ENCODE data around the gene DNAJB7. TPM values are rescaled to one million over a fixed set of nuclear protein-coding genes. Genes with fewer than 3 reads are reported as not detected.

DNAJB7 gene
- total RNA-seq, 1 experiment from 2014 or later = not detected

GRCh38 chr22:40855071-40855978 lies 6.6 kb downstream of the DNAJB7 start:
- POLR2A ChIA-PET = interaction anchor here (0.7 to 0.8 kb wide), 2 partner anchors 44 to 218 kb away, joined by 3 read pairs; partner anchors contain the start of gene MRTFA
- Mint-ChIP-seq H3K27me3 (ENCODE audit: low read depth) (no peaks in the 10 kb centered on the region), H3K27ac (peak overlapping the region; percentile 68; the same call in 1 of the 2 replicates), H3K4me3 (peak overlapping the region; percentile 99), H3K4me1 (peaks cover 33% of the 10 kb centered on the region), H3K9me3 (no peaks in the 10 kb centered on the region), H3K36me3 (peaks cover 9% of the 10 kb centered on the region)
- no peak for ATAC-seq
- no peak for TF ChIP-seq ZNF396 (CRISPR knock-in tag; IDR thresholded peaks at IDR 0.05; ENCODE audit: borderline replicate concordance)
- TF ChIP-seq ZNF121 (CRISPR knock-in tag; IDR thresholded peaks at IDR 0.05) = peak; percentile 84
- TF ChIP-seq EMX1 (CRISPR knock-in tag; IDR thresholded peaks at IDR 0.05) = no peak
- TF ChIP-seq ESRRA (CRISPR knock-in tag; IDR thresholded peaks at IDR 0.05; ENCODE audit: borderline replicate concordance) = no peak
- TF ChIP-seq, protein P1, sequence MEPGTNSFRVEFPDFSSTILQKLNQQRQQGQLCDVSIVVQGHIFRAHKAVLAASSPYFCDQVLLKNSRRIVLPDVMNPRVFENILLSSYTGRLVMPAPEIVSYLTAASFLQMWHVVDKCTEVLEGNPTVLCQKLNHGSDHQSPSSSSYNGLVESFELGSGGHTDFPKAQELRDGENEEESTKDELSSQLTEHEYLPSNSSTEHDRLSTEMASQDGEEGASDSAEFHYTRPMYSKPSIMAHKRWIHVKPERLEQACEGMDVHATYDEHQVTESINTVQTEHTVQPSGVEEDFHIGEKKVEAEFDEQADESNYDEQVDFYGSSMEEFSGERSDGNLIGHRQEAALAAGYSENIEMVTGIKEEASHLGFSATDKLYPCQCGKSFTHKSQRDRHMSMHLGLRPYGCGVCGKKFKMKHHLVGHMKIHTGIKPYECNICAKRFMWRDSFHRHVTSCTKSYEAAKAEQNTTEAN (CRISPR knock-in tag; IDR thresholded peaks at IDR 0.05) = no peak
- no peak for TF ChIP-seq GTF2I (CRISPR knock-in tag; conservative IDR thresholded peaks at IDR 0.05)
- DNase-seq (ENCODE audit: low spot score) = no peak
- CTCF ChIA-PET = interaction anchor here (2.0 kb wide), 1 partner anchor 172 kb away, joined by 5 read pairs; no protein-coding TSS in a partner anchor

DNA sequence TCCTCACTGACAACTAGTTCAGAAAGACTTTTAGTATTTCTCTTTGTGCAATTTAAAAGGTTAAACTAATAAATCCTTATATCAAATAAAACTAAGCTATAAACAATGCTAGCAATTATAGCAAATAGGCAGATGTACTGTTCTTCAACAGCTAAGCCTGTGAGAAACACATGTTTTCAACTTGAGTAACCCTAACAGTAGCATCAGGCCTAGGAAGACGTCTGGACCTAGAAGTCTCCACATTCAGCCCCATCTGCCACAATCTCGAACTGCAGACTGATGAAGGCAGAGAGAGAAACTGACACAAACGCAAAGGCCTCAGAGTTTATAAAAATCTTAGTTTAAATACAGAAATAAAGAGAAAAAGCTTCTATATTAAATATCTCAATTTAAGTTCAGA lies 8.0 kb downstream of the DNAJB7 start:
- CTCF ChIA-PET = no interaction called here
- no peak for DNase-seq (ENCODE audit: low spot score)
- H3K9me3 Mint-ChIP-seq = no peaks in the 10 kb centered on the region

More for the DNA sequence above, 8.0 kb downstream of the DNAJB7 start:
- peak overlapping the region; percentile 4 for H3K4me3 Mint-ChIP-seq
- H3K27ac Mint-ChIP-seq = peak overlapping the region; percentile 57
- peaks cover 33% of the 10 kb centered on the region for H3K4me1 Mint-ChIP-seq
- no peaks in the 10 kb centered on the region for H3K27me3 Mint-ChIP-seq (ENCODE audit: low read depth)
- ATAC-seq = no peak
- peaks cover 17% of the 10 kb centered on the region for H3K36me3 Mint-ChIP-seq
- TF ChIP-seq ZNF232 (CRISPR knock-in tag; IDR thresholded peaks at IDR 0.05) (no peak), TP53 (CRISPR knock-in tag; IDR thresholded peaks at IDR 0.05) (no peak), ZNF671 (CRISPR knock-in tag; IDR thresholded peaks at IDR 0.05) (no peak), ZNF219 (CRISPR knock-in tag; IDR thresholded peaks at IDR 0.05; ENCODE audit: borderline replicate concordance) (no peak), MXD4 (CRISPR knock-in tag; IDR thresholded peaks at IDR 0.05; ENCODE audit: borderline replicate concordance) (no peak), E2F5 (CRISPR knock-in tag; IDR thresholded peaks at IDR 0.05) (no peak), ZNF532 (CRISPR knock-in tag; IDR thresholded peaks at IDR 0.05; ENCODE audit: borderline replicate concordance) (no peak), FOXP1 (CRISPR knock-in tag; IDR thresholded peaks at IDR 0.05; ENCODE audit: borderline replicate concordance) (no peak), ELF4 (CRISPR knock-in tag; IDR thresholded peaks at IDR 0.05; ENCODE audit: low read depth) (no peak), ZNF416 (CRISPR knock-in tag; IDR thresholded peaks at IDR 0.05) (no peak)
- TF ChIP-seq, protein P2, sequence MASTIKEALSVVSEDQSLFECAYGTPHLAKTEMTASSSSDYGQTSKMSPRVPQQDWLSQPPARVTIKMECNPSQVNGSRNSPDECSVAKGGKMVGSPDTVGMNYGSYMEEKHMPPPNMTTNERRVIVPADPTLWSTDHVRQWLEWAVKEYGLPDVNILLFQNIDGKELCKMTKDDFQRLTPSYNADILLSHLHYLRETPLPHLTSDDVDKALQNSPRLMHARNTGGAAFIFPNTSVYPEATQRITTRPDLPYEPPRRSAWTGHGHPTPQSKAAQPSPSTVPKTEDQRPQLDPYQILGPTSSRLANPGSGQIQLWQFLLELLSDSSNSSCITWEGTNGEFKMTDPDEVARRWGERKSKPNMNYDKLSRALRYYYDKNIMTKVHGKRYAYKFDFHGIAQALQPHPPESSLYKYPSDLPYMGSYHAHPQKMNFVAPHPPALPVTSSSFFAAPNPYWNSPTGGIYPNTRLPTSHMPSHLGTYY (CRISPR knock-in tag; IDR thresholded peaks at IDR 0.05) = no peak
- TF ChIP-seq, protein P3, sequence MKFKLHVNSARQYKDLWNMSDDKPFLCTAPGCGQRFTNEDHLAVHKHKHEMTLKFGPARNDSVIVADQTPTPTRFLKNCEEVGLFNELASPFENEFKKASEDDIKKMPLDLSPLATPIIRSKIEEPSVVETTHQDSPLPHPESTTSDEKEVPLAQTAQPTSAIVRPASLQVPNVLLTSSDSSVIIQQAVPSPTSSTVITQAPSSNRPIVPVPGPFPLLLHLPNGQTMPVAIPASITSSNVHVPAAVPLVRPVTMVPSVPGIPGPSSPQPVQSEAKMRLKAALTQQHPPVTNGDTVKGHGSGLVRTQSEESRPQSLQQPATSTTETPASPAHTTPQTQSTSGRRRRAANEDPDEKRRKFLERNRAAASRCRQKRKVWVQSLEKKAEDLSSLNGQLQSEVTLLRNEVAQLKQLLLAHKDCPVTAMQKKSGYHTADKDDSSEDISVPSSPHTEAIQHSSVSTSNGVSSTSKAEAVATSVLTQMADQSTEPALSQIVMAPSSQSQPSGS (CRISPR knock-in tag; IDR thresholded peaks at IDR 0.05; ENCODE audit: borderline replicate concordance, low read depth) = no peak
- TF ChIP-seq, protein P4, sequence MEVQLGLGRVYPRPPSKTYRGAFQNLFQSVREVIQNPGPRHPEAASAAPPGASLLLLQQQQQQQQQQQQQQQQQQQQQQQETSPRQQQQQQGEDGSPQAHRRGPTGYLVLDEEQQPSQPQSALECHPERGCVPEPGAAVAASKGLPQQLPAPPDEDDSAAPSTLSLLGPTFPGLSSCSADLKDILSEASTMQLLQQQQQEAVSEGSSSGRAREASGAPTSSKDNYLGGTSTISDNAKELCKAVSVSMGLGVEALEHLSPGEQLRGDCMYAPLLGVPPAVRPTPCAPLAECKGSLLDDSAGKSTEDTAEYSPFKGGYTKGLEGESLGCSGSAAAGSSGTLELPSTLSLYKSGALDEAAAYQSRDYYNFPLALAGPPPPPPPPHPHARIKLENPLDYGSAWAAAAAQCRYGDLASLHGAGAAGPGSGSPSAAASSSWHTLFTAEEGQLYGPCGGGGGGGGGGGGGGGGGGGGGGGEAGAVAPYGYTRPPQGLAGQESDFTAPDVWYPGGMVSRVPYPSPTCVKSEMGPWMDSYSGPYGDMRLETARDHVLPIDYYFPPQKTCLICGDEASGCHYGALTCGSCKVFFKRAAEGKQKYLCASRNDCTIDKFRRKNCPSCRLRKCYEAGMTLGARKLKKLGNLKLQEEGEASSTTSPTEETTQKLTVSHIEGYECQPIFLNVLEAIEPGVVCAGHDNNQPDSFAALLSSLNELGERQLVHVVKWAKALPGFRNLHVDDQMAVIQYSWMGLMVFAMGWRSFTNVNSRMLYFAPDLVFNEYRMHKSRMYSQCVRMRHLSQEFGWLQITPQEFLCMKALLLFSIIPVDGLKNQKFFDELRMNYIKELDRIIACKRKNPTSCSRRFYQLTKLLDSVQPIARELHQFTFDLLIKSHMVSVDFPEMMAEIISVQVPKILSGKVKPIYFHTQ (CRISPR knock-in tag; IDR thresholded peaks at IDR 0.05) = no peak
- TF ChIP-seq, protein P5, sequence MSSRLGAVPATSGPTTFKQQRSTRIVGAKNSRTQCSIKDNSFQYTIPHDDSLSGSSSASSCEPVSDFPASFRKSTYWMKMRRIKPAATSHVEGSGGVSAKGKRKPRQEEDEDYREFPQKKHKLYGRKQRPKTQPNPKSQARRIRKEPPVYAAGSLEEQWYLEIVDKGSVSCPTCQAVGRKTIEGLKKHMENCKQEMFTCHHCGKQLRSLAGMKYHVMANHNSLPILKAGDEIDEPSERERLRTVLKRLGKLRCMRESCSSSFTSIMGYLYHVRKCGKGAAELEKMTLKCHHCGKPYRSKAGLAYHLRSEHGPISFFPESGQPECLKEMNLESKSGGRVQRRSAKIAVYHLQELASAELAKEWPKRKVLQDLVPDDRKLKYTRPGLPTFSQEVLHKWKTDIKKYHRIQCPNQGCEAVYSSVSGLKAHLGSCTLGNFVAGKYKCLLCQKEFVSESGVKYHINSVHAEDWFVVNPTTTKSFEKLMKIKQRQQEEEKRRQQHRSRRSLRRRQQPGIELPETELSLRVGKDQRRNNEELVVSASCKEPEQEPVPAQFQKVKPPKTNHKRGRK (CRISPR knock-in tag; IDR thresholded peaks at IDR 0.05; ENCODE audit: borderline replicate concordance) = no peak
- POLR2A ChIA-PET = no interaction called here
